ENCODE data around the gene TAOK3.

Gene TAOK3

DNA sequence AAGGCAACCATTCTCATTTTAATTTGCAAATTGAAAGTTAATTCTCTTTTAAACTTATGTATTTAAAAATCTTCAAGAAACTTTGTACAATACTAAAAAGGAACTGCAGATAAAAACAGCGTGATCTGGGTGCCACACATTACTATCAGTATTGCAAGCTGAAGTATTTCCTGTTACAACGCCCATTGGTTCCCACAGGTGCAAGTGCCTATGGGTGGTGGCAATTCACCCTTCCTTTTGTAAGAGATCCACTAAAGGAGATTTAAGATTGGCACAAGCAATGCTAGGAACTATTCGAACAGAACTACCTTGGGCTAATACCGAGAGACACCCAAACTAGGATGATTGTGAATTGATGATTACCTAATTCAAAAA is 13.2 kb downstream of the TAOK3 start:
- peaks cover 53% of the 10 kb centered on the region for H3K79me2 ChIP-seq (ENCODE audit: insufficient read depth, low read length)
- no peaks in the 10 kb centered on the region; the same call in 1 of the 2 replicates for H3K9me3 ChIP-seq (ENCODE audit: insufficient read depth, low read length)
- peak overlapping the region; percentile 67 for H3K9ac ChIP-seq (ENCODE audit: low read length)
- H3K4me2 ChIP-seq (ENCODE audit: low read depth, low read length, poor library complexity, severe bottlenecking): peak overlapping the region; percentile 100
- peaks cover 45% of the 10 kb centered on the region for H3F3A ChIP-seq (ENCODE audit: insufficient read depth)
- no peaks in the 10 kb centered on the region for H3K9me2 ChIP-seq (replicated peaks; ENCODE audit: insufficient read depth, low read length)
- no peaks in the 10 kb centered on the region for H3K27me3 ChIP-seq (ENCODE audit: low read length)
- no peaks in the 10 kb centered on the region for H4K20me1 ChIP-seq (ENCODE audit: low read depth, low read length)
- H2AFZ ChIP-seq (ENCODE audit: low read depth, low read length, severe bottlenecking): peak overlapping the region; percentile 28
- TF ChIP-seq, protein P1, sequence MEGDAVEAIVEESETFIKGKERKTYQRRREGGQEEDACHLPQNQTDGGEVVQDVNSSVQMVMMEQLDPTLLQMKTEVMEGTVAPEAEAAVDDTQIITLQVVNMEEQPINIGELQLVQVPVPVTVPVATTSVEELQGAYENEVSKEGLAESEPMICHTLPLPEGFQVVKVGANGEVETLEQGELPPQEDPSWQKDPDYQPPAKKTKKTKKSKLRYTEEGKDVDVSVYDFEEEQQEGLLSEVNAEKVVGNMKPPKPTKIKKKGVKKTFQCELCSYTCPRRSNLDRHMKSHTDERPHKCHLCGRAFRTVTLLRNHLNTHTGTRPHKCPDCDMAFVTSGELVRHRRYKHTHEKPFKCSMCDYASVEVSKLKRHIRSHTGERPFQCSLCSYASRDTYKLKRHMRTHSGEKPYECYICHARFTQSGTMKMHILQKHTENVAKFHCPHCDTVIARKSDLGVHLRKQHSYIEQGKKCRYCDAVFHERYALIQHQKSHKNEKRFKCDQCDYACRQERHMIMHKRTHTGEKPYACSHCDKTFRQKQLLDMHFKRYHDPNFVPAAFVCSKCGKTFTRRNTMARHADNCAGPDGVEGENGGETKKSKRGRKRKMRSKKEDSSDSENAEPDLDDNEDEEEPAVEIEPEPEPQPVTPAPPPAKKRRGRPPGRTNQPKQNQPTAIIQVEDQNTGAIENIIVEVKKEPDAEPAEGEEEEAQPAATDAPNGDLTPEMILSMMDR (IDR thresholded peaks at IDR 0.05; ENCODE audit: insufficient read depth, low read length, poor library complexity, severe bottlenecking): no peak
- TF ChIP-seq EZH2phosphoT487 (conservative IDR thresholded peaks at IDR 0.05; ENCODE audit: low read length): no peak
- H3K27ac ChIP-seq (ENCODE audit: low read depth, low read length): peak overlapping the region; percentile 87
- H3K4me3 ChIP-seq (ENCODE audit: insufficient read depth, low read length, poor library complexity, severe bottlenecking): peak overlapping the region; percentile 67
- H3K36me3 ChIP-seq (ENCODE audit: low read length): peaks cover 8% of the 10 kb centered on the region; the same call in 1 of the 2 replicates

DNA sequence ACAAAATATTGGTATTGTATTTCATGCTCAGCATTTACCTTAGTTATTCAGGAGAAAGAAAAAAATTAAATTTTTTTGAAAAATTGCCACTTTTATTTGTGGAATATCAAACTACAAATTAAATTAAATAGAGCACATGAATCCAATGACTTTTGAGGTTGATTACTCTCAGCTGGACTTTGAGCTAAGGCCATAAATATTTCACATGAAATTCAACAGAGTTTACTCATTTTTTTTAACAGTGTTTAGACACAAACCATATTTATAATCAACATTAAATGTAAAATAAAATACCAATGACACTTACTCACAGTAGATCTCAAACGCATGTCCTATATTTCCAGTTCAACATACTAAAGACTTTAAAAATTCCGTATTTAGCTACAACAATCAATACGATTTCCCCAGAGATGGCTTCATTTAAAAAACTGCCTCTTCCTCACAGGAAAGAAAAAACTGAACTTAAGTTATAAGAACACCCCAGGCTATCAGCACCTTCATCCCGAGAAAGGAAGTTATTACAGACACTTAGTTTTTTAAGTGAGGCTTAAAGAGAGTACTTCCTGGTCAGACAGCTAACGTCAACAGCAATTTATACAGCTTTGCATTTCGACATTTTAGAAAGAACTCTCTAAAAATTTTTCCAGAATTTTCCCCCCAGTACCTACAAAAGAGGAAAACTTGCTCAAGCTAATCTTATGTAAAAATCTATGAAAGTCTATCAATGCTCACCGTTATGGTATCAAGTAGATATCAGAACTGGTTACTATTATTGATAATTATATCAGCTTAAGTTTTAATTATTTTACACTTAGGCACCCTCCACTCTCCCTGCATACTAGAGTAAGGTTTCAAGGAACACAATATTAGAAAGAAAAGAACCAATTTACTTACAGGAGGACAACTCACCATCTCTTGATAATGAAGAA is 13.8 kb downstream of the TAOK3 start:
- H4K20me1 ChIP-seq (ENCODE audit: low read depth, low read length): no peaks in the 10 kb centered on the region
- H3K9ac ChIP-seq (ENCODE audit: low read length): peak overlapping the region; percentile 67
- TF ChIP-seq, protein P1 (IDR thresholded peaks at IDR 0.05; ENCODE audit: insufficient read depth, low read length, poor library complexity, severe bottlenecking): no peak
- no peak for TF ChIP-seq EZH2phosphoT487 (conservative IDR thresholded peaks at IDR 0.05; ENCODE audit: low read length)
- peaks cover 45% of the 10 kb centered on the region for H3F3A ChIP-seq (ENCODE audit: insufficient read depth)
- H3K9me3 ChIP-seq (ENCODE audit: insufficient read depth, low read length): no peaks in the 10 kb centered on the region; the same call in 1 of the 2 replicates
- no peaks in the 10 kb centered on the region for H3K9me2 ChIP-seq (replicated peaks; ENCODE audit: insufficient read depth, low read length)
- peak overlapping the region; percentile 87 for H3K27ac ChIP-seq (ENCODE audit: low read depth, low read length)
- H3K4me3 ChIP-seq (ENCODE audit: insufficient read depth, low read length, poor library complexity, severe bottlenecking): peak overlapping the region; percentile 67
- peak overlapping the region; percentile 28 for H2AFZ ChIP-seq (ENCODE audit: low read depth, low read length, severe bottlenecking)
- peaks cover 60% of the 10 kb centered on the region for H3K79me2 ChIP-seq (ENCODE audit: insufficient read depth, low read length)
- H3K4me2 ChIP-seq (ENCODE audit: low read depth, low read length, poor library complexity, severe bottlenecking): peak overlapping the region; percentile 100
- H3K36me3 ChIP-seq (ENCODE audit: low read length): peaks cover 11% of the 10 kb centered on the region
- H3K27me3 ChIP-seq (ENCODE audit: low read length): no peaks in the 10 kb centered on the region

GRCh38 chr12:118358008-118358359 is 14.7 kb downstream of the TAOK3 start:
- Histone ChIP-seq H2AFZ (ENCODE audit: low read depth, low read length, severe bottlenecking) (no peak overlapping the region), H3F3A (ENCODE audit: insufficient read depth) (peaks cover 45% of the 10 kb centered on the region), H3K9me2 (replicated peaks; ENCODE audit: insufficient read depth, low read length) (no peaks in the 10 kb centered on the region), H3K9ac (ENCODE audit: low read length) (peak overlapping the region; percentile 67), H3K4me3 (ENCODE audit: insufficient read depth, low read length, poor library complexity, severe bottlenecking) (peak overlapping the region; percentile 67), H3K9me3 (ENCODE audit: insufficient read depth, low read length) (no peaks in the 10 kb centered on the region; the same call in 1 of the 2 replicates), H3K27ac (ENCODE audit: low read depth, low read length) (peak overlapping the region; percentile 87), H3K79me2 (ENCODE audit: insufficient read depth, low read length) (peaks cover 69% of the 10 kb centered on the region), H3K4me2 (ENCODE audit: low read depth, low read length, poor library complexity, severe bottlenecking) (peak overlapping the region; percentile 100), H3K36me3 (ENCODE audit: low read length) (peaks cover 14% of the 10 kb centered on the region), H4K20me1 (ENCODE audit: low read depth, low read length) (no peaks in the 10 kb centered on the region), H3K27me3 (ENCODE audit: low read length) (no peaks in the 10 kb centered on the region)
- TF ChIP-seq EZH2phosphoT487 (conservative IDR thresholded peaks at IDR 0.05; ENCODE audit: low read length): no peak
- TF ChIP-seq, protein P1 (IDR thresholded peaks at IDR 0.05; ENCODE audit: insufficient read depth, low read length, poor library complexity, severe bottlenecking): no peak

Data from SU-DHL-6 (cell line).